GM12892 (cell line): ENCODE results near the gene PAQR6.

ENCODE experiments used
- POLR2A ChIP-seq: IDR thresholded peaks from 2 replicates; pipeline ENCODE4 v1.6.1; 2011; ENCODE audit warnings: low read depth, low read length, control low read depth
- POLR2AphosphoS5 ChIP-seq: IDR thresholded peaks from 2 replicates; pipeline ENCODE4 v1.6.1; 2011; ENCODE audit warnings: low read depth, low read length, control low read depth

- TF ChIP-seq POLR2A = no peak
- no peak for TF ChIP-seq POLR2AphosphoS5
Observed at GRCh38 chr1:156226116-156226538, 21.7 kb downstream of the PAQR6 start.
